ENCODE data around the gene SAPCD2. TPM values are rescaled to one million over a fixed set of nuclear protein-coding genes. Genes with fewer than 3 reads are reported as not detected.

Gene SAPCD2
- polyA plus RNA-seq, 5 donors, result 8.9 to 13.7 (median 10.3) TPM

DNA sequence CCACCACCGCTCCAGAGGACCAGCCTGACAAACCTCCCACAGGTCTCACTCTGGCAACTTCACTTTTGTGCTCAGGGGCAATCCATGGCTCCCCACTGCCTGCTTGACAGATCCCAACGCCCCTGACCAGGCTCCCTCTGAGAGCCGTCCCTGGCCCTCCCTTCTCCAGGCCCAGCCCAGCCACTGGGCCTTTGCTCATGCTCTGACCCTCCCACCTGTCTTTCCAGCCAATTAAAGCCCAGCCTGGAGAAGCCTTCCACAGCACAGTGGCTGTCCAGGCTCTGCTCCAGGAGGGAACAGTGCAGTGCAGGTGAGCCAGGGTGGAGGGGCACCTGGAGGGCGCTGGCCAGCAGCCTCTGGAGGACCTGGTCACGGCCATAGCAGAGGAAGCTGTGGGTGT, 19.8 kb downstream of the SAPCD2 start:
- DNase-seq, result no peak

DNA sequence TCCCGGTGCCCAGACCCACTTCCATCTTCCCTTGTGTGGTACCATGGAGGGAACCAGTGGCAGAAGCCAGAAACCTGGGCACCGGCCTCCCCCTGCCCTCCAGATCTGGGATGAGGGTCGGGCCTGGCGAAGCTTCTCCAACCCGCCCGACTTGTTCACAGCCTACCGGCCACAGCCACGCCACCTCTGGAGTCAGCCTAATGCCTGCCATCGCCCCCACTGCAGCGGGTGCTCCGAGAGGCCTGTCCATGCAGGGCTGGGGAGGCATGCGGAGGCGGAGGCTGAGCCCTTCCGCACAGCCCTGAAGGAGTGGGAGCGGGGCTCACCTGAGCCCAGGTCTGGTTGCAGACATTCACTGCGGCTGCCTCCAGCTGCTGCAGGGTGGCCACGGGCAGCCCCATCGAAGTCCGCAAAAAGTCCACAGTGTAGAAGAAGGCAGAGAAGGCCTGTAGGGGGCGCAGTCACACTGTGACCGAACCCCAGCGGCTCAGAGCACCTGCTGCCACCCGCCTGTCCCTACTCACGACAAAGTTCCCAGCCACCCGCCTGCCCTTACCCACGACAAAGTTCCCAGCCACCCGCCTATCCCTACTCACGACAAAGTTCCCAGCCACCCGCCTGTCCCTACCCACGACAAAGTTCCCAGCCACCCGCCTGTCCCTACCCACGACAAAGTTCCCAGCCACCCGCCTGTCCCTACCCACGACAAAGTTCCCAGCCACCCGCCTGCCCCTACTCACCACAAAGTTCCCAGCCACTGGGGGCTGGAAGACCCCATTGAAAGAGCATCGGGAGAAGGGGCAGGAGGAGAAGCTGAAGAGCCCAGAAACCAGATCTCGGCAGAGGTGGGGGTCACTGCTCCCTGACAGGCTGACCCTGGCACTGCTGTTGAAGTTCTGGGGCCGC, 20.6 kb downstream of the SAPCD2 start:
- no peak for DNase-seq

DNA sequence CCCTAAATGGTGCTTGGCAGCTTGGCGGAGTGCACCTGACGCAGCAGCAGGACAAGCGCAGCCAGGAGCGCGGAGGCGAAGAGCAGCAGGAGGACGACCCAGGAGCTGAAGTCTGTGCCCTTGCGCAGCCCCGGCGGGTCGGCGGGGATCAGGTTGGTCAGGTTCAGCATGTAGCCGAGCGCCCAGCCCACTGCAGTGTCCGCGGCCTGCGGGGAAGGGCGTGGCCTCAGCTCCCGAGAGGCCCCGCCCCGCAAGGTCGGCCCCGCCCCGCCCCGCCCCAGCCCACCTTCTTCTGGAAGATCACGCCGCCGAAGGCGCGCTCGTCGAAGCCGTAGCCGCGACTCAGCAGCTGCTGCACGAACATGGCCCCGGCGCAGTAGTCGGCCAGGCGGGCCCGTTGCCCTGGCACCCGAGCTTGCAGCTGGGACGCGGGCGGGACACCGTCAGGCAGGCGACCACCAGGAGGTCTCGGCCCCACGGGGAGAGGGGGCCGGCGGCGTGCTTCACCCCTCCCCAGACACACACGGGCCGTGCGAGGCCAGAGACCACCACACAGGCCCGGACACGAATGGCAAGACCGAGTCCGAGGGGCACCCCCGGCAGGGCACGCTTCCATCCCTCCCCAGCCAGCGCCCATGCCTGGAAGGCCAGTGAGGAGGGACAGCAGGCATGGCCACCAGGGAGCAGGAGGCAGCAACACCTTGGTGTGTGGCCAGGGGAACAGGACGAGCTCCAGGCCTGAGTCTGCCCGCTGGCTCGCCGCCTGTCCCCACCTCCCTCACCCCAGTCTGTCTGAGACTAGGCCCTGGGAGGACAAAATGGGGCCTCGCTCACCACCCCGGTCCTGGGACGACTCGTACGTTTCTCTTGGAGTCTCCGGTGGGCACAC, 21.5 kb downstream of the SAPCD2 start:
- no peak for DNase-seq

DNA sequence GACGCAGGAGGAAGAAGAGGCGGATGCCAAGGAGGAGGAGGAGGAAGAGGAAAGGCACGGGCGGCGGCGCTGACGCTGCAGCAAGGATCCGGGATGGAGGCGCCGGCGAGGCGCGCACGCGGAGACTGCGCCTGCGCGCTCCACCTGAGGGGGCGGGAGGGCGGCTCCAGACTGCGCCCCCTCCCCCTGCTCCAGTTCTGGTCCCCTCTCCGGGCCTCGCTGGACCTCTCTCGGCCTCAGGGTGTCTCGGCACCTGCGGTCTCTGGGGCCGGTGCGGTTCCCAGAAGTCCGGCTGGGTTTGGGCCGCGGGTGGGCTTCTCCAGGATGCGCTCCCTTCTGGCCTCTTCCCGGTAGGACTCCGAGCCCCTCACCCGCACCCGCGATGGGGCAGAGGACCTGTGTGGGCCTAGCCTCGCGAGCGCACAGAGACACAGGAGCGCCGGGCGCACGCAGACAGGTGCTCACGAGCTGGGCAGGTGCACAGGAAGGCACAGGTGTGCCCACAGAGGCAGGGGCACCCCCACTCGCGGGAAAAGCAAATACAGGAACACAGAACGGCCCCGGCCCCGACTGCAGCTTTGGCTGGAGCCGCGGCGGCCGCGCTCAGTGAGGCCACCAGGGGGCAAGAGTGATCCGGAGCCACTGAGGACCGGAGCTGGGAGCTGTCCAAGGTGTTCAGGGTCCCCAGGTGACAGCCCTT, 24.1 kb downstream of the SAPCD2 start, which contains the start of gene NPDC1:
TSS of gene NPDC1 (minus strand) at position 90 of the 700 bp plus-strand sequence. CDS start 188 bp downstream, outside the sequence.
- DNase-seq, result peak in 1 of 2 donors; percentile 61

DNA sequence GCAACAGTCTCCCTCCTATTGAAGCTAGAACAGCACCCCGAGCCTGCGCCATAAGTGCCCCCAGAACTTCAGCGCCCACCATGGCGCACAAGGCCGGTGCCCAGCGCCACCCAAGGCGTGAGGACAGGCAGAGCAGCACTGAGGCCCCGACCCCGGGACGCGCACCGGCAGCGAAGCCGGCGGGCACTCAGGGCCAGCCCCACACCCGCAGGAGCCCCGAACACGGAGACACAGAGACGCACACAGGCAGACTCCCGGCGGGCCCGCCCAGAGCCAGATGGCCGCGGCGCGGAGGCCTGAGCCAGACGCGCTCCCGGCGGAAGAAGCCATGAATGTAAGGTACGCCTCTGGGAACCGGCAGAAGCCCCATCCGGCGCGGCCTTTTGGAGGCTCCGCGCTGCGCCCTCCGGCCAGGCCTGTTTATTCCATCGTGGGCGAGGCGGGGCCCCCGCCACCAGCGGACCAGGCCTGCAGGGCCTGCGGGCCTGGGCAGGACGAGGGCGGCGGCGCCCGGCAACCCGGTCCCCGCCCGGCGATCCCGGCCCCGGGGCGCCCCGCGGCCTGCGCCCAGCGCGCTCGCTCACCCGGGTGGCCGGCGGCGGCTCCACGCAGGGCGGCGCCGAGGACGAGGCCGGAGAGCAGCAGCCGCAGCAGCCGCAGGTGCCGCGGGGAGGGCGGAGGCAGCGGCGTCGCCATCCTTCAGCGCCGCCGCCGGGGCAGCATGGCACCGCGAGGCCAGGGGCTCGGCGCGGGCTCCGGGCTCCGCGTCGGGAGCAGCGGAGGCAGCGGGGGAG, 24.9 kb downstream of the SAPCD2 start:
- no peak for DNase-seq

DNA sequence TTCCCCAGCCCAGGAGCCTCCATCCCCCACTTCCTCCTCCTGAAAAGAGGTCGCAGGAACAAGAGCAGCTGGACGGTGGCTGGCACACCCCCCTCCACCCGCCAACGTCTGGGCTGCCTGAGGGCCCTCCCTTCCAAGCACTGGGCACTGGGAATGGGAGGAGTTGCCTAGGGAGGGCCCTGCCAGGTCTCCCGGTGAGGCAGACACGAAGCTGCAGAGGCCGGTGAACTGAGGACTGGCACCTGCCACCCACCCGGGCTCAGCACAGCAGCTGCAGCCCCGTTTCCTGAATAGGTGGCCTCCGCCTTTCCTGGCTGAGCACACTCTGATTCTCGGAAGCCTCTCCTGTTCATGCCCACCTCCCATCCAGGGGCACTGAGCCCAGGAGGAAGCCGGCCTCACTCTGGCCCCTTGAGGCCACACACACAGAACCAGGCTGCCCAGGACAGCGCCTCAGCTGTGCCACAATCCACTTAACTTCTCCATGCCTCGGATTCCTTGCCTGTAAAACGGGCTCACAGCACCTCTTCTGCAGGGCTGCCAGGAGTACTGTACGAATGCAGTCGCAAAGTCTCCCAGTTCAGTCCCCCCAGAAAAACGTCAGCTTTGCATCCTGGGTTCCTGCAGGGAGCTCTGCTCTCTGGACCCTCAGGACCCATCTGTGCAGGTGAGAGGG, 25.7 kb downstream of the SAPCD2 start:
- DNase-seq, result no peak

DNA sequence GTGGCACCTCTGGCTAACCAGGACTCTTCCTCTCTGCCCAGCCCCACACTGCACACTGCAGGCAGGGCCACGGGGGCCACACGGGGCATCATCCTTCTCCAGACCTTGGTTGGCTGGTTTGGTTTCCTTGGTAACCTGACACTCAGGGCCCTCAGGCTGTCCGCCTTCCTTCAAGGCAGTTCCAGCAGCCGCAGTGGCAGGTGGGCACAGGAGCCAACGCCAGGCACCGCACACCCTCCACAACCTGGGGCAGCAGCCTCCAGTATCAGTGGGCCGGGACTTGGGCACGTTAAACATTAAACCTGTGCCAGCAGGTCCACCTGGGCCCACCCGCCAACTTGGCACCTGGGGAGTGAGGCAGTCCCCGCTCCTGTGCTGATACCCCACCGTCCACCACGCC, 26.3 kb downstream of the SAPCD2 start:
- DNase-seq, result no peak

DNA sequence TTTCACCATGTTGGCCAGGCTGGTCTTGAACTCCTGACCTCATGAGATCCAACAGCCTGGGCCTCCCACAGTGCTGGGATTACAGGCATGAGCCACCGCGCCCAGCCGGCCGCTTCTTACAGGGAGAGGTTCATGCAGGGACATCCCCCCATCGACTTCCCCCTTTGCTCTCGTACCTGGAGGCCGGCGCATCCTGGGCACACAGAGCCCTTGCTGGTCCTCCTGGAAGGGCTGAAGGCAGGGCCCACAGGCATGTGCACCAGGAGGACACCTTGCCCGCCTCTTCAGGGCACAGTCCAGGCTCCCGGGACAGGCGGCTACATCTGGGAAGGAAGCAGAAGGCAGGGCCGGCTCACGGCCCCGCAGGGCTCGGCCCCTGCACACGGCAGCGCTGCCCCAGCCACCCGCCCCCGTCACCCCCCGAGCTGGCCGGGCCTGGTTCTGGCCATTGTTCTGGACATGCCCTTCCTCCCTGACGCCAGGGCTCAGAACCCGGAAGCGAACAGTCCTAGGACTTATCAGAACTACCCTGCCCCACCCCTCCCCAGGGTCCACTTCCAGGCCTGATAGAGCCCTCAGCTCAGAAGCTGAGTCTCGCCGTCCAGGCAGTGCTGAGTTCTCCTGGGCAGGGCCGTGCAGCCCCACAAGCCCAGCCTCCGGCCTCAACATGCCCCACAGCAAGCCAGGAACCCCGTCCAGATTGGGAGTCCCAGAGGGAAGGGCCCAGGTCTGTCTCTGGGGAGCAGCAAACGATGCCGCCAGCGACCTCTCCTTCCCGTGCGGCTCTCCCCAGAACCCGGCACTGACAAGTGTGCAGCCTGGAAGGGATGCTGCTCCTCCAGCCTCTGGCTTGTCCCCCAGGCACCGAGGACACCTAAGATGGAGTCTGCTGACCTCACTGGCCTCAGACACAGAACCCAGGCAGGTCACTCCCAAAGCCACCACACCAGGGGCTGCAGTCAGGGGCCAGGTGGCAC, 27.3 kb downstream of the SAPCD2 start:
- no peak for DNase-seq

DNA sequence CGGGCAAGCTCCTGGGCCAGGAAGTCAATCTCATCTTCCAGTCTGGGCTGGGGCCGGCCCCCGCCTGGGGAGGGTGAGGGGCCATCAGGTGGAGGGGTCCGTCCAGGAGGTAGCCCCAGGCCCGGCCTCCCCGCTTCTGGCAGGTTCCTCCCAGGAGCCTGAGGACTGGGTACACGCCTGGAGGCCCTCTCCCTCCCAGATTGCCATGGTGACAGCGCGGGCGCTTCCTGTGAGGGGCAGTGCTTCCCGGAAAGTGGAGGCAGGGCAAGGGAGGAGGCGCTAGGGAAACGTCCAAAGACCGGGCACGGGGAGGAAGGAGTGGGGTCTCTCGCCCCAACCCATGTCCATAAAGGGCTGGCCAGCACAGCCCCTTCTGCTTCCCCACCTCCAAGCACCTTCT, 29.2 kb downstream of the SAPCD2 start:
- no peak for DNase-seq

DNA sequence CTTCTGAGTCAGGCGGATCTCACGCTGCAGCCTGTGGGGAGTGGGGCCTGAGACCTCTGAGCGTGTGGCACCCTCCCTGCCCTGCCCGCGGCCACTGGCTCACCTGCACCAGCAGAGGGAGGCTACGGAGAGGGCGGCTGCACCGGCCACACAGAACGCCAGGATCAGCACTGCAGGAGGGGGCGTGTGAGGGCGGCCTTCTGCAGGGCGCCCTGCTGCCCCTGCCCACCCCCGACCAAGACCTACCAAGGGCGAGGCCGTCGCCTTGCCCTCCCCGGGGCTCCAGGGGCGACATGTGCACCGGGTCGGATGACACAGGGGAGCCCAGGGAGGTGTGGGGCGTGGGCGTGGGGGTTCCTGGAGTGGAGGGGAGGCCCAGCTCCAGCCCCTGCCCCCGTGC, 29.8 kb downstream of the SAPCD2 start:
- DNase-seq, result no peak

DNA sequence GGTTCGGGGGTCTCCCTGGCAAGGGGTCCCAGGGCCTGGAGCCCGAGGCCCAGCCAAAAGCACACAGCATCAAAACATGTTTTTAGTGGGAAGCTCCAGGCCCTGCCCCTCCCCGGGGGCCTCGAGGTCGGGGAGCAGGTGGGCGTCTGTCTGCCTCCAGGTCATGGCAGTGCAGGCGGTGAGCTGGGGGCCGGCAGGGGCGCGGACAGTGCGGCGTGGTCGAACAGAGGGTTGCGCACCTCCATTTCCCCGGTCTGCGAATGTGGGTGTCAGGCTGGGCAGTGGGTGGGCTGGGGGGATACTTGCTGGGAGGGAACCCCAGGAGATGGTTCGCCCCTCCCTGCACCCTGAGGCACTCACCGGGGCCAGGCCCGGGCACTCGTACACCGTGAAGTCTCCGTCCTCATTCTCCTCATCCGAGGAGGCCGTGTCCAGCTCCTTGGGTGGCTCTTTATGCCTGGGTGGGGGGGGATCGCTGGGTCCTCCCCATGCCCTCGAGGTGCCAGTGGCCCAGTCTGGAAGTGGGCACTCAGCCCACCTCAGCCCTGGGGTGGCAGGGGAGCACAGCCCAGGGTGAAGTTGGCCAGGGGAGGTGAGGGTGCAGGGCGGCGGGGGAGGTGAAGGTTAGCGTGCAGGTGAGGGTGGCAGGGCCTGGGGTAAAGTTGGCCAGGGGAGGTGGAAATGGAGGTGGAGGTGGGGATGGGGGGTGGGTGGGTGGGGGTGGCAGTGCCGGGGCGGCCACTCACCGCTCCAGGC, 30.6 kb downstream of the SAPCD2 start:
- DNase-seq, result no peak

DNA sequence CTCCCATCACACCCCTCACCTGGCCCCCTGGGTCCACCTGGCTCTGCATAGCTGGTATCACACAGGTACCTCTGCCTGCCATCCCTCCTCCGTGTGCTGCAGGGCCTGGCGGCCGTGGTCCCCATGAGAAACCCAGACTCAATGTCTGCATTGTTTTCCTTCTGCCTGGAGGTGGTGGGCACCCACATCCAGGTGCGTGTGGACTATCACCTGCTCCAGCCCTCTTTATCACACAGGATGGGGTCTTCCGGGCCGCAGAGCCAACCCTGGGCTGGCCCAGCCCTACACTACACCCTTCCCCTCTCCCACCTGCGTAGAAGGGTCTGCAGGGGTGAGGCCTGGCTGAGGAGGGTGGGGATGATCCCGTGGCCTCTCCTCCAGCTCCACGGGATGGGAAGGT, 31.4 kb downstream of the SAPCD2 start:
- DNase-seq, result no peak

DNA sequence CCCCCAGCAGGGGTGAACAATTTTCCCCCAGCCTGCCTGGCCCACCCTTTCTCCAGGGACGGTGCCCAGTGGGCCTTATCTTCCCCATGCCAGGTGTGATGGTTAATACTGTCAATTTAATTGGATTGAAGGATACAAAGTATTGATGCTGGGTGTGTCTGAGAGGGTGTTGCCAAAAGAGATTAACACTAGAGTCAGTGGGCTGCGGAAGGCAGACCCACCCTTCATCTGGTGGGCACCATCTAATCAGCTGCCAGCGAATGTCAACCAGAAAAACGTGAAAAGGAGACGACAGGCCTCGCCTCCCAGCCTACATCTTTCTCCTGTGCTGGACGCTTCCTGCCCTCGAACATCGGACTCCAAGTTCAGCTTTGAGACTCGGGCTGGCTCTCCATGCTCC, 32.9 kb downstream of the SAPCD2 start:
- no peak for DNase-seq

DNA sequence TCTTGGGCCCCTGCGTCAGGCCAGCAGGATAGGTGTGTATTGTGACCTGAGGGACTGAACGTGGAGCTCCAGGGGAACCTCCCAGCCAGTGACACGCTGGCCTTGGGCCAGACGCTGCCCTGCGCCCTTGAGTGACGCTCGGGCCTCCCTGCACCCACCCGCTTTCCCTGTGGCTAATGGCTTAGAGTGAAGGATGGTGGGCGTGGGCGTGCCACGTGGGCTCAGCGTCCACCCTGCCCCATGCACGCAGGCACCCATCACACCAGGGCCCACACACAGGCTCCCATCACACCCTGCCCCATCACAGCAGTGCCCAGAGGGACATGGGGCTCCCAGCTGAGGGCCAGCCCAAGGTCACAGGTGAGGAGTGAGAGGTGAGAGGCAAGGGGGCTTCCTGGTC, 33.3 kb downstream of the SAPCD2 start:
- DNase-seq, result no peak

DNA sequence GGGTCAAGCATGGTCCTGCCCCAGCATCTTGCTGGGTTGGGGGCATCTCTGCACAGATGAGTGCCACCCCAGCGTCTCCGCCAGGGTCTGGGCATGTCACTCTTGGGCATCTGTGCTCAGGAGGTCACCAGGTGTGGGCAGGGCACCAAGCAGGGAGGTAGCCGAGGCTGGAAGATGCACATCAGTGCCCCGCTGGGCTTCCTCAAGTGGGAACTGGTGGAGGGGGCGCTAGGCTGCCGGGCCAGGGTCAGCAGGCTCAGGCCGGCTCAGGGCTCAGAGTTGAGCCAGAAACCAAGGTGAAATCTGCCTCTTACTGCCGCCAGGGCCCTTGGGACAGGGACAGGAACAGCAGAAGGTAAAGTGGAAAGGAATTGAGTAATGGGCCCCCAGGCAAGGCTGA, 34.4 kb downstream of the SAPCD2 start:
- no peak for DNase-seq

DNA sequence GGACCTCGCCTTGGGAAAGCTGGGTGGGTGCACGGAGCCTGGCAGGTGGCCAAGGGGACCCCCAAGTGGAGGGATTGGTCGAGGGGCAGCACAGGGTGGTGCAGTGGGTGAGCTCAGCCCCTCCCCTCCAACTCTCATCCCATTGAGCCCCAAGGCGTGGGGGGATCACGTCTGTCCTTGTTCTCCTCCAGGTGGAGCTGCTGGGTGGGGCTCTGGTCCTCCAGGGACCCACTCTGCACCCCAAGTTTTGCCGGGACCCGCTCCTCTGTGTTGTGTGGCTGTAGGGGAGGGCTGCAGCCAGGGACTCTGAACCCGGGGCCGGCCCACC, 34.9 kb downstream of the SAPCD2 start:
- no peak for DNase-seq

DNA sequence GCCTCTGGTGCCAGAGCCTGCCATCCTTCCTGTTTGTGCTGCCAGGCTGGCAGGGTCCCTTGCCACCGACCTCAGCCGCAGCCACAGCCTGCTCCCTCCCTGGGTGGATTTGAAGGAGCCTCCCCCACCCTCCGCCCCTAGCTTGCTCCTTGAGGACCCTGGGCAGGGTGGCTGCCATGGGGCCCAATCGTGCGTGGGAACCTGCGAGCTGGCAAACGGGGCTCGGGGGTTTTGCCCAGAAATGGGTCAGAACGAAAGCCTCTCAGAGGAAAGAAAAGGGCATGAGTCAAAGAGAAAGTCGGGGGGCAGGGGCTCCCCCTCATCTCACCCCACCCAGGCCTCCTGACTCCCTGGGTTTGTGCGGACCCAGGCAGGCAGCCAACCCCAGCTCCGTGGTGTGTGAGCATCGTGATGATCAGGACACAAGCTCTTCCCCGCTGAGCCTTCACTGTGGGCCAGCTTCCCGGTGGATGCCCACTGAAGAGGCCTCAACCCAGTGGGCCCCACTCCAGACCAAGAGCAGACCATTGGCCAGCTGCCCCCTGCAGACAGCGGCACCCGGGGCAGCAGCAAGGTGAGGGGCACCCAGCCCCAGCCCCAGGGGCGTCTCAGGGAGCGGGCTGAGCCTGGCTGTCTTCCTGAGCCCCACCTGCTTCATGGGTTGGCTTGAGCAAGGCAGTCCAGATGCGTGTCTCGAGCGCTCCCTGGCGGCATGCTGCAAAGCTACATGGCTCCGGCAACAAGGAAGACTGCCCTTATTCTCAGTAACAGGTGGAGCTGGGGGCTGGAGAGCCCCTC, 35.4 kb downstream of the SAPCD2 start:
- DNase-seq, result peak; percentile 72 to 81
